Nephron progenitor cell (in vitro differentiated cells): Measurements from ENCODE around the gene NXN.
A peak's percentile ranks its signal among the peaks of the same experiment; 100 is the strongest.
"Not testable (repeated sequence)": the region's sequence is repeated elsewhere in the genome, so short reads cannot be mapped to it uniquely, and the experiment has no call there.

Experiments
- DNase-seq: peaks from one replicate; pipeline ENCODE4 v3.0.0; 2021
- H3K27ac Mint-ChIP-seq: 2 replicates; pipeline ENCODE4 v1.8.0; 2021; ENCODE audit warnings: mild to moderate bottlenecking, moderate library complexity, mixed read lengths
- H3K27me3 Mint-ChIP-seq: 2 replicates; pipeline ENCODE4 v1.8.0; 2021; ENCODE audit warnings: mild to moderate bottlenecking, low read depth, mixed read lengths; ENCODE audit not compliant: poor library complexity
- H3K36me3 Mint-ChIP-seq: 2 replicates; pipeline ENCODE4 v1.8.0; 2021; ENCODE audit warnings: low read depth, mixed read lengths
- H3K4me1 Mint-ChIP-seq: 2 replicates; pipeline ENCODE4 v1.8.0; 2021; ENCODE audit warnings: mixed read lengths
- H3K4me3 Mint-ChIP-seq: 2 replicates; pipeline ENCODE4 v1.8.0; 2021; ENCODE audit warnings: mild to moderate bottlenecking, moderate library complexity, mixed read lengths
- H3K9me3 Mint-ChIP-seq: 2 replicates; pipeline ENCODE4 v1.8.0; 2021; ENCODE audit warnings: mild to moderate bottlenecking, moderate library complexity, mixed read lengths
- TF ChIP-seq, protein P1 (sequence below): fragments of 200-600 bp; sonication (generic); IDR thresholded peaks from 2 replicates; pipeline ENCODE4 v1.5.0; 2021; ENCODE audit warnings: antibody characterized with exemption

Gene NXN

DNA sequence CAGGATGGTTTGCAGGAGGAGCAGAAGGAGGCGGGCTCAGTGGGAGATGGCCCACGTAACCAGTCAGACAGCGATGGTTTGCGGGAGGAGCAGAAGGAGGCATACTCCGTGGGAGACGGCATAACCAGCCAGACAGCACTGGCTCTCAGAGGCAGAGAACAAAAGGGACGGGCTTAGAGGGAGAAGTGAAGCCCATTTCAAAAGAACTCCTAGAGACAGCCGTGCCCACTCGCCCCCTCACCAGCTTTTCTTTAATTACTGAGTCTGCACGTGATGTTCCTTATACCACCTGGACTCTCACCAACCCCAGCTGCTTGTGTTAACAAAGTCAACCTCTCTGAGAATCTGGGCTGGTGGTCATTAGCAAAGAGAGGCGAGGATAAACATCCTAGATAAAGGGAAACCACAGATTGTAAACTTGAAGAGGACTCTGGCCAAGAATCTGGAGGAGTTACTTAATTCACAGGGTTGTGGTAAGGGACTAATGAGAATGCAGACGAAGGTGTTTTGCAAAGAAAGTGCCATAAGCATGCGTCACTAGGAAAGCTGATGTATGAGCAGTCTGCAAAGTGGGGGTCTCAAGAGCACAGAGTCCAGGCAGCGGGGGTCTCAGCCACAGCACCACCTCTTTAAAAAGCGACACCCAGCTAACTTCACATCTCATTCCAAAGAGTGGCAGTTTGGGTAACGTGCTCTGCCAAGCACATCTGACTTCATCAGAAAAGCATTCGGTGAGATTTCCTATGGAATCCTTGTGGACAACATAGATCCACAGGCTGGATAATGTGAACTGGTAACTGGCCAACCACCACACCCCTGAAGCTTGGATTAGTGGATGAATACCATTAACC is 51.7 kb downstream of the NXN start:
- Mint-ChIP-seq H3K27ac (peak overlapping the region; percentile 83), H3K27me3 (no peaks in the 10 kb centered on the region), H3K4me3 (peak overlapping the region; percentile 45), H3K9me3 (peaks cover 6% of the 10 kb centered on the region), H3K4me1 (peaks cover 58% of the 10 kb centered on the region), H3K36me3 (peaks cover 34% of the 10 kb centered on the region)
- DNase-seq = no peak
- TF ChIP-seq, protein P1, sequence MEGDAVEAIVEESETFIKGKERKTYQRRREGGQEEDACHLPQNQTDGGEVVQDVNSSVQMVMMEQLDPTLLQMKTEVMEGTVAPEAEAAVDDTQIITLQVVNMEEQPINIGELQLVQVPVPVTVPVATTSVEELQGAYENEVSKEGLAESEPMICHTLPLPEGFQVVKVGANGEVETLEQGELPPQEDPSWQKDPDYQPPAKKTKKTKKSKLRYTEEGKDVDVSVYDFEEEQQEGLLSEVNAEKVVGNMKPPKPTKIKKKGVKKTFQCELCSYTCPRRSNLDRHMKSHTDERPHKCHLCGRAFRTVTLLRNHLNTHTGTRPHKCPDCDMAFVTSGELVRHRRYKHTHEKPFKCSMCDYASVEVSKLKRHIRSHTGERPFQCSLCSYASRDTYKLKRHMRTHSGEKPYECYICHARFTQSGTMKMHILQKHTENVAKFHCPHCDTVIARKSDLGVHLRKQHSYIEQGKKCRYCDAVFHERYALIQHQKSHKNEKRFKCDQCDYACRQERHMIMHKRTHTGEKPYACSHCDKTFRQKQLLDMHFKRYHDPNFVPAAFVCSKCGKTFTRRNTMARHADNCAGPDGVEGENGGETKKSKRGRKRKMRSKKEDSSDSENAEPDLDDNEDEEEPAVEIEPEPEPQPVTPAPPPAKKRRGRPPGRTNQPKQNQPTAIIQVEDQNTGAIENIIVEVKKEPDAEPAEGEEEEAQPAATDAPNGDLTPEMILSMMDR = no peak

DNA sequence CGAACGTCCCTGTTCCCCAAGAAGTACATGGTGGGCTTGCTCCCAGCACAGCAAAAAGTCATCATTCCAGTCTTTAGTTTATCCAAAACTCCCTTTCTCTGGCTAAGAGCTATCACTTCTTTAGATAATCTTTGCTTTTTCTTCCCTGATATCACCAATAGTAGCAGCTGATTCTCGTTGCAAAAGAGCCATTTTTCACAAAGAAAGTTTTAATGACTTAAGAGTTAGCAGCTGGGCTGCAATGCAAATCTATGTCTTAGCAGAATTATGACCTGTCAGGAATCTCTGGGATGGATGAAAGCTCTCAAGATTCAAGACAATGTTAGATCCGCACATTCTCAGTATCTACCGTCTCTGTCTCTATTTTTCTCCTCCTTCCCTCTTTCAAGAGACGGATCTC is 53.8 kb downstream of the NXN start:
- peaks cover 10% of the 10 kb centered on the region for H3K9me3 Mint-ChIP-seq
- H3K4me3 Mint-ChIP-seq = no peak overlapping the region
- peaks cover 57% of the 10 kb centered on the region for H3K4me1 Mint-ChIP-seq
- no peak for DNase-seq
- TF ChIP-seq, protein P1 = no peak
- H3K36me3 Mint-ChIP-seq = peaks cover 52% of the 10 kb centered on the region
- peak overlapping the region; percentile 73 for H3K27ac Mint-ChIP-seq
- H3K27me3 Mint-ChIP-seq = no peaks in the 10 kb centered on the region

DNA sequence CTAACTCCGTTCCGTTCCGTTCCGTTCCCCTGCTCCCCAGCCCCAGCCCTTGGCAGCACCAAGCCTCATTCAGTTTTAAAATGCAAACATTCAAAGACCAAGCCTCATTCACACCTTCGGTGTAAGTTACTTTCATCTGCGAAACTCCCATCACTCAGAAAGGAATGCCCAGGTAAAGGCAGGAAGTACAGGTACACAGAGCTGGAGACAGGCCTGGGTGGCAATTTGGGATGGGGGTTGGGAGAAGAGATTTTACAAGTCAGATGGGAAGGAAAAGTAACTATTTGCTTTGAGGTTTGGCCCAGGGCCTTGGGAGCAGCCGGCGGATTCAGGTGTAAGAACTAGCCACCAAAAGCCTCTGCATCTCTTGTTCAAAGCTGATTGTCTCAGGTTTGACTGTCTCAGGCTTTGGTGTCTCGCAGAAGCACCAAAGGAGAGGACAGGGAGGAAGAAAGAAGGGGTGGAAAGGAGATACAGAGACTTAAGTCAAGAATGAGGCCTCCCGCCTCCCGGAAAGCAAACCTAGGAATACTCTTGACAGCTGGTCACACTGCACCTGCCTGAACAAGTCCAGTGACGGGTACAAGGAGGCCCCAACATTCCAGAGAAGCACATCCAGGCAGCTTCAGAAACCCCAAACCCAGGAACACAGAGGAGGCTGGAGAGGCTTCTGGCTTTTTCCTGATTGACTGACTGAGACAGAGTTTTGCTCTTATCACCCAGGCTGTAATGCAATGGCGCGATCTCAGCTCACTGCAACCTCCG is 54.7 kb downstream of the NXN start:
- Mint-ChIP-seq H3K36me3 (peaks cover 54% of the 10 kb centered on the region), H3K4me3 (no peak overlapping the region), H3K9me3 (peaks cover 13% of the 10 kb centered on the region), H3K4me1 (peaks cover 57% of the 10 kb centered on the region), H3K27me3 (peaks cover 3% of the 10 kb centered on the region), H3K27ac (peak overlapping the region; percentile 7)
- TF ChIP-seq, protein P1 = no peak
- DNase-seq = no peak

DNA sequence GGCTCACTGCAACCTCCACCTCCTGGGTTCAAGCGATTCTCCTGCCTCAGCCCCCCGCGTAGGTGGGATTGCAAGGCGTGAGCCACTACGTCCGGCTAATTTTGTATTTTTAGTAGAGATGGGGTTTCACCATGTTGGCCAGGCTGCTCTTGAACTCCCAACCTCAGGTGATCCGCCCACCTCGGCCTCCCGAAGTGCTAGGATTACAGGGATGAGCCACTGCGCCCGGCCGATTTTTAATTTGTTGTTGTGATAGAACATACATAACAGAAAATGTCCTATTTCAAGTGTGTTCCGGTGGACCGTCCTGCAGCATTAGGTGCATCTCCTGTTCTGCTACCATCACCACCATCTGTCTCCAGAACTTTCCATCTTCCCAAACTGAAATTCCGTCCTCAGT is 55.3 kb downstream of the NXN start:
- DNase-seq, H3K27me3 Mint-ChIP-seq, H3K4me3 Mint-ChIP-seq: not testable (repeated sequence)
- H3K27ac Mint-ChIP-seq = peak overlapping the region; percentile 7
- peaks cover 19% of the 10 kb centered on the region for H3K9me3 Mint-ChIP-seq
- H3K4me1 Mint-ChIP-seq = peaks cover 56% of the 10 kb centered on the region
- peaks cover 54% of the 10 kb centered on the region for H3K36me3 Mint-ChIP-seq

- H3K27ac Mint-ChIP-seq = peak overlapping the region; percentile 82
- peaks cover 19% of the 10 kb centered on the region for H3K9me3 Mint-ChIP-seq
- TF ChIP-seq, protein P1 = no peak
- H3K36me3 Mint-ChIP-seq = peaks cover 54% of the 10 kb centered on the region
- no peak for DNase-seq
- peaks cover 3% of the 10 kb centered on the region for H3K27me3 Mint-ChIP-seq
- peaks cover 55% of the 10 kb centered on the region for H3K4me1 Mint-ChIP-seq
- no peak overlapping the region for H3K4me3 Mint-ChIP-seq
Observed at GRCh38 chr17:923633-924032, 55.9 kb downstream of the NXN start.

DNA sequence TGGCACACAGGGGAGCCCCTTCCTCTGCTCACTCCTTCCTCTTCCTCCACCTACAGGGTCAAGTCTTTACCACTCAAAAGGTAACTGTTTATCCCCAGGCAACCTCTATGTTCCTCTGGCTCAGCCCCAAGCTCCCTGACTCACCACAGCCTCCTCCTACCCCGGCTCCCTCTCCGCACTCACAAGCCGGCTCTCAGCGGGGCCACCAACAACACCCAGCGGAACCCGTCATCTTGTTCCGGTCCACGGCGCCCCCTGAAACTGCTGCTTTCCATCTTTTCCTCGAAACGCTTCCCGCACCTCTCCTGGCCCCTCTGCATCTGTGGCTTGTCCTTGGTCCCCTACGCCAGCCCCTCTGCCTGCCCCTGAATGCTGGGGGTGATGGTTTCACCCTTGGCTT is 58.4 kb downstream of the NXN start:
- Mint-ChIP-seq H3K4me1 (peaks cover 49% of the 10 kb centered on the region), H3K36me3 (peaks cover 67% of the 10 kb centered on the region), H3K9me3 (peaks cover 31% of the 10 kb centered on the region), H3K27me3 (peaks cover 3% of the 10 kb centered on the region), H3K27ac (no peak overlapping the region), H3K4me3 (no peak overlapping the region)
- DNase-seq = no peak
- TF ChIP-seq, protein P1 = no peak
